ENCODE data around the gene GLG1. TPM values are rescaled to one million over a fixed set of nuclear protein-coding genes. Genes with fewer than 3 reads are reported as not detected.
"Not testable (repeated sequence)": the region's sequence is repeated elsewhere in the genome, so short reads cannot be mapped to it uniquely, and the experiment has no call there.

GLG1 gene
- total and polyA plus RNA-seq, 12 donors, result 31.6 to 146 (median 112) TPM

- WGBS, 4 donors, result 93 to 97% (median 93%) methylated on average over 5 of the region's 5 CpGs
- peaks cover 11 to 21% of the 10 kb centered on the region in 2 donors for H3K4me1 ChIP-seq (replicated peaks in 1 of 2)
- no peaks in the 10 kb centered on the region for H3K27me3 ChIP-seq
- H3K27ac ChIP-seq, result peak overlapping the region in 4 of 5 donors; percentile 22 to 88 (median 53)
- DNase-seq, result peak in 6 of 7 donors; percentile 28 to 67 (median 44)
- TF ChIP-seq CTCF (IDR thresholded peaks at IDR 0.05) (no peak), POLR2A (IDR thresholded peaks at IDR 0.05) (no peak)
- H3K9me3 ChIP-seq (replicated peaks in 1 of 3), result no peaks in the 10 kb centered on the region
- H3K36me3 ChIP-seq (replicated peaks in 1 of 2), result peaks cover 0 to 27% of the 10 kb centered on the region in 2 donors
- H3K4me3 ChIP-seq, result no peak overlapping the region
- intact Hi-C loops (cut with DNase I), result no loop called here
Observed at GRCh38 chr16:74449470-74449869, 157.4 kb downstream of the GLG1 start.

GRCh38 chr16:74448990-74449389, 157.9 kb downstream of the GLG1 start:
- H3K4me1 ChIP-seq (replicated peaks in 1 of 2), result peaks cover 11 to 21% of the 10 kb centered on the region in 2 donors
- peak overlapping the region in 4 of 5 donors; percentile 22 to 88 (median 57) for H3K27ac ChIP-seq
- DNase-seq, result peak; percentile 46 to 87 (median 72)
- no peak for TF ChIP-seq POLR2A (IDR thresholded peaks at IDR 0.05)
- TF ChIP-seq CTCF (IDR thresholded peaks at IDR 0.05), result no peak
- 50 to 67% (median 56%) methylated on average over 8 of the region's 8 CpGs for WGBS, 4 donors
- H3K4me3 ChIP-seq, result no peak overlapping the region
- intact Hi-C loops (cut with DNase I), result no loop called here
- H3K27me3 ChIP-seq, result no peaks in the 10 kb centered on the region
- peaks cover 0 to 27% of the 10 kb centered on the region in 2 donors for H3K36me3 ChIP-seq (replicated peaks in 1 of 2)
- H3K9me3 ChIP-seq (replicated peaks in 1 of 3), result no peaks in the 10 kb centered on the region

- intact Hi-C loops (cut with DNase I), result no loop called here
- Histone ChIP-seq H3K27me3 (no peaks in the 10 kb centered on the region), H3K9me3 (replicated peaks in 1 of 3) (no peaks in the 10 kb centered on the region), H3K4me1 (replicated peaks in 1 of 2) (peaks cover 11 to 21% of the 10 kb centered on the region in 2 donors), H3K4me3 (no peak overlapping the region), H3K36me3 (replicated peaks in 1 of 2) (peaks cover 0 to 17% of the 10 kb centered on the region in 2 donors), H3K27ac (peak overlapping the region in 1 of 5 donors; percentile 33)
- no peak for DNase-seq
- 88 to 98% (median 91%) methylated on average over 5 of the region's 5 CpGs for WGBS, 4 donors
- TF ChIP-seq POLR2A (IDR thresholded peaks at IDR 0.05) (no peak), CTCF (IDR thresholded peaks at IDR 0.05) (no peak)
Observed at GRCh38 chr16:74447578-74447977, 159.3 kb downstream of the GLG1 start.

GRCh38 chr16:74446866-74447265, 160.0 kb downstream of the GLG1 start:
- Histone ChIP-seq H3K4me3 (no peak overlapping the region), H3K36me3 (replicated peaks in 1 of 2) (peaks cover 0 to 10% of the 10 kb centered on the region in 2 donors), H3K27me3 (no peaks in the 10 kb centered on the region), H3K27ac (peak overlapping the region in 1 of 5 donors; percentile 1), H3K9me3 (replicated peaks in 1 of 3) (no peaks in the 10 kb centered on the region), H3K4me1 (replicated peaks in 1 of 2) (peaks cover 11 to 21% of the 10 kb centered on the region in 2 donors)
- 88 to 93% (median 90%) methylated on average over 7 to 8 of the region's 8 CpGs for WGBS, 4 donors
- intact Hi-C loops (cut with DNase I), result no loop called here
- TF ChIP-seq POLR2A (IDR thresholded peaks at IDR 0.05), result no peak
- TF ChIP-seq CTCF (IDR thresholded peaks at IDR 0.05), result no peak
- no peak for DNase-seq

- intact Hi-C loops (cut with DNase I); H3K4me3 ChIP-seq; H3K4me1 ChIP-seq (replicated peaks in 1 of 2); H3K36me3 ChIP-seq (replicated peaks in 1 of 2); H3K27ac ChIP-seq; H3K9me3 ChIP-seq (replicated peaks in 1 of 3); H3K27me3 ChIP-seq; DNase-seq: not testable (repeated sequence)
- WGBS, 4 donors, result 93 to 99% (median 98%) methylated on average over 11 to 13 of the region's 13 CpGs
Observed at GRCh38 chr16:74443624-74444346, 163.1 kb downstream of the GLG1 start.
